ENCODE measurements around the gene ZNF124.
A peak's percentile ranks its signal among the peaks of the same experiment; 100 is the strongest.
"Not testable (repeated sequence)": the region's sequence is repeated elsewhere in the genome, so short reads cannot be mapped to it uniquely, and the experiment has no call there.

Gene ZNF124

GRCh38 chr1:247156787-247157232 lies 15.0 kb downstream of the ZNF124 start:
- peaks cover 18% of the 10 kb centered on the region for H3K36me3 Mint-ChIP-seq (ENCODE audit: insufficient read depth)
- no peaks in the 10 kb centered on the region for H3K4me1 Mint-ChIP-seq
- H3K4me3 Mint-ChIP-seq, result no peak overlapping the region
- ATAC-seq (replicated peaks; ENCODE audit: extremely low read depth, poor library complexity, severe bottlenecking) (no peak), DNase-seq (ENCODE audit: low spot score in 2 of 2) (no peak)
- peaks cover 13% of the 10 kb centered on the region for H3K9me3 Mint-ChIP-seq
- H3K27ac Mint-ChIP-seq (ENCODE audit: low read depth), result no peak overlapping the region
- H3K27me3 Mint-ChIP-seq, result no peaks in the 10 kb centered on the region

GRCh38 chr1:247147781-247148180 lies 24.0 kb downstream of the ZNF124 start:
- H3K27me3 Mint-ChIP-seq, result no peaks in the 10 kb centered on the region
- H3K27ac Mint-ChIP-seq (ENCODE audit: low read depth), result no peak overlapping the region
- H3K36me3 Mint-ChIP-seq (ENCODE audit: insufficient read depth), result peaks cover 4% of the 10 kb centered on the region
- no peak for DNase-seq (ENCODE audit: low spot score in 2 of 2)
- H3K4me3 Mint-ChIP-seq, result no peak overlapping the region
- no peaks in the 10 kb centered on the region for H3K4me1 Mint-ChIP-seq
- H3K9me3 Mint-ChIP-seq, result peaks cover 27% of the 10 kb centered on the region
- no peak for ATAC-seq (replicated peaks; ENCODE audit: extremely low read depth, poor library complexity, severe bottlenecking)

GRCh38 chr1:247147120-247147519 lies 24.7 kb downstream of the ZNF124 start:
- not testable (repeated sequence) for H3K36me3 Mint-ChIP-seq (ENCODE audit: insufficient read depth); H3K4me3 Mint-ChIP-seq; H3K27me3 Mint-ChIP-seq; ATAC-seq (replicated peaks; ENCODE audit: extremely low read depth, poor library complexity, severe bottlenecking); H3K4me1 Mint-ChIP-seq; DNase-seq (ENCODE audit: low spot score in 2 of 2); H3K27ac Mint-ChIP-seq (ENCODE audit: low read depth)
- peaks cover 32% of the 10 kb centered on the region for H3K9me3 Mint-ChIP-seq

GRCh38 chr1:247146671-247147070 lies 25.1 kb downstream of the ZNF124 start:
- H3K27ac Mint-ChIP-seq (ENCODE audit: low read depth), result no peak overlapping the region
- no peak for DNase-seq (ENCODE audit: low spot score in 2 of 2)
- peaks cover 4% of the 10 kb centered on the region for H3K36me3 Mint-ChIP-seq (ENCODE audit: insufficient read depth)
- H3K9me3 Mint-ChIP-seq, result peaks cover 32% of the 10 kb centered on the region
- H3K27me3 Mint-ChIP-seq, result no peaks in the 10 kb centered on the region
- H3K4me3 Mint-ChIP-seq, result no peak overlapping the region
- no peak for ATAC-seq (replicated peaks; ENCODE audit: extremely low read depth, poor library complexity, severe bottlenecking)
- H3K4me1 Mint-ChIP-seq, result no peaks in the 10 kb centered on the region

GRCh38 chr1:247145279-247145678 lies 26.5 kb downstream of the ZNF124 start:
- no peaks in the 10 kb centered on the region for H3K4me1 Mint-ChIP-seq
- DNase-seq (ENCODE audit: low spot score in 2 of 2), result no peak
- no peaks in the 10 kb centered on the region for H3K27me3 Mint-ChIP-seq
- peaks cover 28% of the 10 kb centered on the region for H3K9me3 Mint-ChIP-seq
- no peak for ATAC-seq (replicated peaks; ENCODE audit: extremely low read depth, poor library complexity, severe bottlenecking)
- no peak overlapping the region for H3K4me3 Mint-ChIP-seq
- H3K36me3 Mint-ChIP-seq (ENCODE audit: insufficient read depth), result peaks cover 2% of the 10 kb centered on the region
- H3K27ac Mint-ChIP-seq (ENCODE audit: low read depth), result no peak overlapping the region

- H3K27me3 Mint-ChIP-seq; ATAC-seq (replicated peaks; ENCODE audit: extremely low read depth, poor library complexity, severe bottlenecking); DNase-seq (ENCODE audit: low spot score in 2 of 2); H3K36me3 Mint-ChIP-seq (ENCODE audit: insufficient read depth); H3K4me1 Mint-ChIP-seq; H3K4me3 Mint-ChIP-seq; H3K27ac Mint-ChIP-seq (ENCODE audit: low read depth): not testable (repeated sequence)
- H3K9me3 Mint-ChIP-seq, result peaks cover 57% of the 10 kb centered on the region
Measured at GRCh38 chr1:247139557-247139956, 32.3 kb downstream of the ZNF124 start.

GRCh38 chr1:247131236-247131635 lies 40.6 kb downstream of the ZNF124 start:
- H3K9me3 Mint-ChIP-seq, result peaks cover 27% of the 10 kb centered on the region
- no peak overlapping the region for H3K27ac Mint-ChIP-seq (ENCODE audit: low read depth)
- no peaks in the 10 kb centered on the region for H3K27me3 Mint-ChIP-seq
- peaks cover 8% of the 10 kb centered on the region for H3K4me1 Mint-ChIP-seq
- DNase-seq (ENCODE audit: low spot score in 2 of 2), result no peak
- H3K4me3 Mint-ChIP-seq, result no peak overlapping the region
- peaks cover 3% of the 10 kb centered on the region for H3K36me3 Mint-ChIP-seq (ENCODE audit: insufficient read depth)
- no peak for ATAC-seq (replicated peaks; ENCODE audit: extremely low read depth, poor library complexity, severe bottlenecking)

- H3K9me3 Mint-ChIP-seq; DNase-seq (ENCODE audit: low spot score in 2 of 2); H3K4me1 Mint-ChIP-seq; H3K36me3 Mint-ChIP-seq (ENCODE audit: insufficient read depth); ATAC-seq (replicated peaks; ENCODE audit: extremely low read depth, poor library complexity, severe bottlenecking); H3K27me3 Mint-ChIP-seq: not testable (repeated sequence)
- Mint-ChIP-seq H3K4me3 (peak overlapping the region; percentile 79), H3K27ac (ENCODE audit: low read depth) (peak overlapping the region; percentile 43)
Measured at GRCh38 chr1:247127519-247128282, 44.1 kb downstream of the ZNF124 start.

GRCh38 chr1:247126601-247127000 lies 45.2 kb downstream of the ZNF124 start:
- H3K27ac Mint-ChIP-seq (ENCODE audit: low read depth); H3K9me3 Mint-ChIP-seq; H3K36me3 Mint-ChIP-seq (ENCODE audit: insufficient read depth); H3K4me1 Mint-ChIP-seq; H3K4me3 Mint-ChIP-seq; H3K27me3 Mint-ChIP-seq; DNase-seq (ENCODE audit: low spot score in 2 of 2): not testable (repeated sequence)
- ATAC-seq (replicated peaks; ENCODE audit: extremely low read depth, poor library complexity, severe bottlenecking), result peak; percentile 67

GRCh38 chr1:247126166-247126565 lies 45.7 kb downstream of the ZNF124 start:
- H3K9me3 Mint-ChIP-seq; H3K27ac Mint-ChIP-seq (ENCODE audit: low read depth); H3K4me3 Mint-ChIP-seq; DNase-seq (ENCODE audit: low spot score in 2 of 2); H3K27me3 Mint-ChIP-seq; H3K4me1 Mint-ChIP-seq; H3K36me3 Mint-ChIP-seq (ENCODE audit: insufficient read depth): not testable (repeated sequence)
- ATAC-seq (replicated peaks; ENCODE audit: extremely low read depth, poor library complexity, severe bottlenecking), result peak; percentile 99

- Mint-ChIP-seq H3K27me3 (no peaks in the 10 kb centered on the region), H3K4me3 (no peak overlapping the region), H3K9me3 (no peaks in the 10 kb centered on the region), H3K27ac (ENCODE audit: low read depth) (no peak overlapping the region), H3K4me1 (no peaks in the 10 kb centered on the region), H3K36me3 (ENCODE audit: insufficient read depth) (peaks cover 1% of the 10 kb centered on the region)
- ATAC-seq (replicated peaks; ENCODE audit: extremely low read depth, poor library complexity, severe bottlenecking), result no peak
- no peak for DNase-seq (ENCODE audit: low spot score in 2 of 2)
Measured at GRCh38 chr1:247121382-247121781, 50.4 kb downstream of the ZNF124 start.

GRCh38 chr1:247120408-247120668 lies 51.5 kb downstream of the ZNF124 start:
- not testable (repeated sequence) for H3K4me3 Mint-ChIP-seq; ATAC-seq (replicated peaks; ENCODE audit: extremely low read depth, poor library complexity, severe bottlenecking); H3K9me3 Mint-ChIP-seq; DNase-seq (ENCODE audit: low spot score in 2 of 2); H3K27me3 Mint-ChIP-seq; H3K36me3 Mint-ChIP-seq (ENCODE audit: insufficient read depth); H3K4me1 Mint-ChIP-seq; H3K27ac Mint-ChIP-seq (ENCODE audit: low read depth)

GRCh38 chr1:247119600-247120407 lies 52.0 kb downstream of the ZNF124 start:
- no peak for DNase-seq (ENCODE audit: low spot score in 2 of 2)
- no peaks in the 10 kb centered on the region for H3K4me1 Mint-ChIP-seq
- no peaks in the 10 kb centered on the region for H3K9me3 Mint-ChIP-seq
- H3K4me3 Mint-ChIP-seq, result no peak overlapping the region
- peaks cover 1% of the 10 kb centered on the region for H3K36me3 Mint-ChIP-seq (ENCODE audit: insufficient read depth)
- ATAC-seq (replicated peaks; ENCODE audit: extremely low read depth, poor library complexity, severe bottlenecking), result no peak
- no peak overlapping the region for H3K27ac Mint-ChIP-seq (ENCODE audit: low read depth)
- no peaks in the 10 kb centered on the region for H3K27me3 Mint-ChIP-seq

Measured in central memory CD8-positive, alpha-beta T cell (primary cell).